ENCODE measurements around the gene C6orf163. TPM values are rescaled to one million over a fixed set of nuclear protein-coding genes. Genes with fewer than 3 reads are reported as not detected.

Gene C6orf163
- total RNA-seq, 2 donors from 2014 or later: 3.4 to 4.2 TPM

GRCh38 chr6:87373377-87373776, 28.8 kb downstream of the C6orf163 start:
- H3K4me3 Mint-ChIP-seq: no peak overlapping the region
- DNase-seq (ENCODE audit: low spot score) (no peak), ATAC-seq (no peak)
- H3K27me3 Mint-ChIP-seq: no peaks in the 10 kb centered on the region
- no peaks in the 10 kb centered on the region for H3K9me3 Mint-ChIP-seq
- H3K27ac Mint-ChIP-seq: no peak overlapping the region
- H3K4me1 Mint-ChIP-seq (ENCODE audit: low read depth in 2 of 2): no peaks in the 10 kb centered on the region
- no peaks in the 10 kb centered on the region for H3K36me3 Mint-ChIP-seq

GRCh38 chr6:87375315-87375714, 30.7 kb downstream of the C6orf163 start:
- H3K27me3 Mint-ChIP-seq: no peaks in the 10 kb centered on the region
- no peak overlapping the region for H3K27ac Mint-ChIP-seq
- DNase-seq (ENCODE audit: low spot score) (no peak), ATAC-seq (no peak)
- H3K4me1 Mint-ChIP-seq (ENCODE audit: low read depth in 2 of 2): no peaks in the 10 kb centered on the region
- H3K36me3 Mint-ChIP-seq: no peaks in the 10 kb centered on the region
- no peak overlapping the region for H3K4me3 Mint-ChIP-seq
- H3K9me3 Mint-ChIP-seq: no peaks in the 10 kb centered on the region

- Mint-ChIP-seq H3K27me3 (no peaks in the 10 kb centered on the region), H3K4me3 (no peak overlapping the region), H3K9me3 (no peaks in the 10 kb centered on the region), H3K36me3 (no peaks in the 10 kb centered on the region), H3K27ac (no peak overlapping the region), H3K4me1 (ENCODE audit: low read depth in 2 of 2) (no peaks in the 10 kb centered on the region)
- no peak for ATAC-seq
- DNase-seq (ENCODE audit: low spot score): no peak
Measured at GRCh38 chr6:87376643-87377042, 32.0 kb downstream of the C6orf163 start.

- Mint-ChIP-seq H3K9me3 (no peaks in the 10 kb centered on the region), H3K4me3 (no peak overlapping the region), H3K4me1 (ENCODE audit: low read depth in 2 of 2) (no peaks in the 10 kb centered on the region), H3K27ac (no peak overlapping the region), H3K36me3 (no peaks in the 10 kb centered on the region), H3K27me3 (no peaks in the 10 kb centered on the region)
- ATAC-seq: no peak
- no peak for DNase-seq (ENCODE audit: low spot score)
Measured at GRCh38 chr6:87378947-87379346, 34.3 kb downstream of the C6orf163 start.

- DNase-seq (ENCODE audit: low spot score) (no peak), ATAC-seq (no peak)
- Mint-ChIP-seq H3K9me3 (no peaks in the 10 kb centered on the region), H3K27me3 (no peaks in the 10 kb centered on the region), H3K4me3 (no peak overlapping the region), H3K36me3 (no peaks in the 10 kb centered on the region), H3K4me1 (ENCODE audit: low read depth in 2 of 2) (no peaks in the 10 kb centered on the region), H3K27ac (no peak overlapping the region)
Measured at GRCh38 chr6:87382861-87383260, 38.2 kb downstream of the C6orf163 start.

DNA sequence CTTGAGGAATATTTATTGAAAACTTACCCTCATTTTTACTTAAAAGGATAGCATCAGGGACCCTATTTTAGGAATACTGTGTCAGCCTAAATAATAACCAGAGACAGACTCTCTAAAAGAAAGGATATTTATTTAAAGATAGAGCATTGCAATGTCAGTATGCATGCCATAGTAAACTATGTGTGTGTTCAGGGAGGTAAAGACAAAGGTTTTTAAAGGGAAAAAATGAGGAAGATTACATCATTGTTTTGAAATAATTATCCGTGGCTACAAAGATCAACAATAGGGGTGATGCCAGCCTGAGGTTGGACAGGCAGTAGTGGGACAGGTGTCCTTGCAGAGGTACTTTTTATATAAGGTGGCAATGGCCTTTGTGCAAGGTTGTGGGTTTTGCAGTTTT, 39.4 kb downstream of the C6orf163 start:
- no peaks in the 10 kb centered on the region for H3K36me3 Mint-ChIP-seq
- H3K4me3 Mint-ChIP-seq: no peak overlapping the region
- no peaks in the 10 kb centered on the region for H3K27me3 Mint-ChIP-seq
- H3K4me1 Mint-ChIP-seq (ENCODE audit: low read depth in 2 of 2): no peaks in the 10 kb centered on the region
- H3K9me3 Mint-ChIP-seq: no peaks in the 10 kb centered on the region
- DNase-seq (ENCODE audit: low spot score) (no peak), ATAC-seq (no peak)
- no peak overlapping the region for H3K27ac Mint-ChIP-seq

GRCh38 chr6:87384449-87384848, 39.8 kb downstream of the C6orf163 start:
- no peaks in the 10 kb centered on the region for H3K9me3 Mint-ChIP-seq
- no peaks in the 10 kb centered on the region for H3K4me1 Mint-ChIP-seq (ENCODE audit: low read depth in 2 of 2)
- no peaks in the 10 kb centered on the region for H3K36me3 Mint-ChIP-seq
- H3K4me3 Mint-ChIP-seq: no peak overlapping the region
- no peaks in the 10 kb centered on the region for H3K27me3 Mint-ChIP-seq
- DNase-seq (ENCODE audit: low spot score) (no peak), ATAC-seq (no peak)
- no peak overlapping the region for H3K27ac Mint-ChIP-seq

DNA sequence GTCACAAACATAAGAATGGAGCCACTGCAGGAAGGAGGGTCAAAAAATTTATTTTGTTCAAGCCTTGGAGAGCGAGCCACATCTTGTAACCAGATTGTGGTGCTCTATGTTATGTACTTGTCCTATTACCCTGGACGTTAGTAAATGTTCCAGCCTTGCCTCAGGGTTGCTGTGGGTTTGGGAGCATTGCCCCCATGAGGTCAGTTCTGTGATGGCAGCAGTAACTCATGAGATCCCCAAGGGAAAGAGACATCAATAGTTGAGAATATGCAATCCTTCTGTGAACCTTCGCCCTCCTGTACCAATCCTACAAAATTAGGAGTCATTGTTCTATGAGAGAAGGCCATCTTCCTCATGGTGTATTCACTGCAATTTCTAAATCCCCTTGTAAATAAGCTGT, 46.7 kb downstream of the C6orf163 start:
- Mint-ChIP-seq H3K27me3 (no peaks in the 10 kb centered on the region), H3K27ac (no peak overlapping the region), H3K4me3 (no peak overlapping the region), H3K9me3 (no peaks in the 10 kb centered on the region), H3K36me3 (no peaks in the 10 kb centered on the region), H3K4me1 (ENCODE audit: low read depth in 2 of 2) (peaks cover 4 to 5% of the 10 kb centered on the region in 2 donors)
- DNase-seq (ENCODE audit: low spot score): no peak
- no peak for ATAC-seq

- Mint-ChIP-seq H3K4me1 (ENCODE audit: low read depth in 2 of 2) (peaks cover 4 to 5% of the 10 kb centered on the region in 2 donors), H3K27ac (no peak overlapping the region), H3K4me3 (no peak overlapping the region), H3K9me3 (no peaks in the 10 kb centered on the region), H3K27me3 (no peaks in the 10 kb centered on the region), H3K36me3 (no peaks in the 10 kb centered on the region)
- DNase-seq (ENCODE audit: low spot score): no peak
- ATAC-seq: peak; percentile 85 to 86
Measured at GRCh38 chr6:87393026-87393622, 48.5 kb downstream of the C6orf163 start.

- H3K36me3 Mint-ChIP-seq: no peaks in the 10 kb centered on the region
- DNase-seq (ENCODE audit: low spot score) (no peak), ATAC-seq (no peak)
- H3K4me1 Mint-ChIP-seq (ENCODE audit: low read depth in 2 of 2): peaks cover 4 to 5% of the 10 kb centered on the region in 2 donors
- peaks cover 0 to 6% of the 10 kb centered on the region in 2 donors for H3K27me3 Mint-ChIP-seq
- no peaks in the 10 kb centered on the region for H3K9me3 Mint-ChIP-seq
- H3K4me3 Mint-ChIP-seq: no peak overlapping the region
- H3K27ac Mint-ChIP-seq: no peak overlapping the region
Measured at GRCh38 chr6:87395431-87395830, 50.8 kb downstream of the C6orf163 start.

GRCh38 chr6:87396595-87397392, 52.2 kb downstream of the C6orf163 start:
- ATAC-seq (no peak), DNase-seq (ENCODE audit: low spot score) (no peak)
- H3K4me3 Mint-ChIP-seq: no peak overlapping the region
- H3K9me3 Mint-ChIP-seq: no peaks in the 10 kb centered on the region
- H3K27ac Mint-ChIP-seq: no peak overlapping the region
- peaks cover 4 to 5% of the 10 kb centered on the region in 2 donors for H3K4me1 Mint-ChIP-seq (ENCODE audit: low read depth in 2 of 2)
- peaks cover 0 to 7% of the 10 kb centered on the region in 2 donors for H3K27me3 Mint-ChIP-seq
- no peaks in the 10 kb centered on the region for H3K36me3 Mint-ChIP-seq

- H3K27me3 Mint-ChIP-seq: peaks cover 0 to 7% of the 10 kb centered on the region in 2 donors
- H3K9me3 Mint-ChIP-seq: no peaks in the 10 kb centered on the region
- ATAC-seq (no peak), DNase-seq (ENCODE audit: low spot score) (no peak)
- H3K27ac Mint-ChIP-seq: no peak overlapping the region
- H3K4me3 Mint-ChIP-seq: no peak overlapping the region
- H3K36me3 Mint-ChIP-seq: no peaks in the 10 kb centered on the region
- peaks cover 3 to 4% of the 10 kb centered on the region in 2 donors for H3K4me1 Mint-ChIP-seq (ENCODE audit: low read depth in 2 of 2)
Measured at GRCh38 chr6:87397656-87398055, 53.0 kb downstream of the C6orf163 start.

DNA sequence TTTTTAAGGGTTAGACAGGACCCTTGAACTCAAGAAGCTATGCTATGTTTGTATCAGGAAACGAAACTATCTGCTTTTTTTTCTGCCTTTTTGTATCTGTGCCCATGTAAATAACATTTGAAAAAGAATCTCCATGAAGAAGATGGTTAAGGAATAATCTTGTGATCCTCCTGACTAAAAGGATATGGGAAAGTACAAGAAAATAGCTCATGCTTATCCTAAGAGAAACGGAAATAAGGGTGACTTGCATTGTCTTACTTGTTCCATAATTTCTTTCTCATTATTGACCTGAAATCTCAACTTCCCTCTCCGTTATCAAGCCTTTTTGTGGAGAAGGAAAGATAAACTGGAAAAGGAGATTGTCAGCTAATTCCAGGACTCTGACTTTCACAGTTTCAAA, 57.2 kb downstream of the C6orf163 start:
- H3K4me3 Mint-ChIP-seq: no peak overlapping the region
- no peaks in the 10 kb centered on the region for H3K9me3 Mint-ChIP-seq
- H3K27me3 Mint-ChIP-seq: peaks cover 0 to 23% of the 10 kb centered on the region in 2 donors
- no peak for ATAC-seq
- DNase-seq (ENCODE audit: low spot score): no peak
- no peaks in the 10 kb centered on the region for H3K36me3 Mint-ChIP-seq
- H3K4me1 Mint-ChIP-seq (ENCODE audit: low read depth in 2 of 2): no peaks in the 10 kb centered on the region
- H3K27ac Mint-ChIP-seq: no peak overlapping the region

DNA sequence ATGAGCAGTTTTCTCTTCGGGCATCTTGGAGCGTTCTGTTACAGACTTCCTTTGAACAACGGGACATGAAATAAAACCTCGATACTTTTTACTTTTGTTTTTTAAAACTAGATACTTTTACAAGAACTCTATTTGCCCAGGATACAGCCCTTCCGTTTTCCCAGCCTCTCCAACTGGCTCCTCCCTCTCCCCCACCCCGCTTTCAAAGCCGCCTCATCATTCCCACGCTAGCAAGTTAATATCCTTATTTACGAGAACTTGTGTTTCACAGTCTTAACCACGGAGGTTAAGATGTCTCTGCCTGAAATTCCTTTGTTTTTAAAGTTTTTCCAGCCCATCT, 62.9 kb downstream of the C6orf163 start:
- no peak for DNase-seq (ENCODE audit: low spot score)
- H3K27ac Mint-ChIP-seq: peak overlapping the region in 1 of 2 donors; percentile 67
- H3K4me1 Mint-ChIP-seq (ENCODE audit: low read depth in 2 of 2): peaks cover 0 to 5% of the 10 kb centered on the region in 2 donors
- ATAC-seq: no peak
- H3K36me3 Mint-ChIP-seq: no peaks in the 10 kb centered on the region
- H3K9me3 Mint-ChIP-seq: no peaks in the 10 kb centered on the region
- H3K4me3 Mint-ChIP-seq: peak overlapping the region; percentile 82
- H3K27me3 Mint-ChIP-seq: peaks cover 14 to 29% of the 10 kb centered on the region in 2 donors

Measured in natural killer cell treated with Interleukin-12 subunit alpha and Interleukin-12 subunit beta and Interleukin-15 and Interleukin-18, amount 100 ng/mL, for 72 hours (primary cell).